ENCODE results near the gene DBNDD2.

The DBNDD2 gene, protein sequence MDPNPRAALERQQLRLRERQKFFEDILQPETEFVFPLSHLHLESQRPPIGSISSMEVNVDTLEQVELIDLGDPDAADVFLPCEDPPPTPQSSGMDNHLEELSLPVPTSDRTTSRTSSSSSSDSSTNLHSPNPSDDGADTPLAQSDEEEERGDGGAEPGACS

DNA sequence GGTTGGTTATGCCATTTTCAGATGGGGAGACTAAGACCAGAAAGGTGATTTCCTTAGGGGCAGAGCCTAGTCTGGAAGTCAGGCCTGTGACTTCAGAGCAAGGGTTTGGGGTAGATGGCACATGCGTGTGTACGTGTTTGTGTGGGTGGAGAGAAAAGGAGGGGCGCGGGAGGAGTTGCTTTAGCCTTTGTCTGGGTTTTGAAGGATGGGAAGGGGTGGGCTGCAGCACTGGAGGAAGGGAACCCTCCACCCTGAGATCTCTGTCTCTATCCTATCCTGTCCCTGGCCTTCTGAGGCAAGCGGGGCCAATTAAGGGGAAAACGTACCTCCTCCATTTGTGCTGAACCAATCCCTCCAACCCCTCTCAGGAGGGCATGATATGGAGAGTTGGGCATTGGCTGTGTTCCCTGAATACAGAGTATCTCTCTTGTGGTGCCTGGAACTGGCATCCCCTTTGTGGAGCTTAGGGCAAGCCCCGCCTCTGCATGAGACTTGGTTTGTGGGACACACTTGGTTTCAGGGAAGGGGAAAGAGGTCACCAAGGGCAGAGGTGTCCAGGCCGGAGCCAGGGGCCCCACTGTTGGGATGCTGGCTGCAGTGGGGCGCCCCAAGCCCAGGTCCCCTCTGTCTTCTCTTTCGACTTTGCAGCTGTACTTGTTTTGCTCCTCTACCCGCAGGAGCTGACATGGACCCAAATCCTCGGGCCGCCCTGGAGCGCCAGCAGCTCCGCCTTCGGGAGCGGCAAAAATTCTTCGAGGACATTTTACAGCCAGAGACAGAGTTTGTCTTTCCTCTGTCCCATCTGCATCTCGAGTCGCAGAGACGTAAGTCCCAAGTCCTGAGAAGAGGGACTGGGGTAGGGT, at the start of gene DBNDD2:
DBNDD2 (plus strand) TSS at position 507 of the 863 bp plus-strand sequence; CDS start at position 686, 179 bp downstream.
- DNase-seq (ENCODE audit: low read depth in 2 of 2), result no peak

DNA sequence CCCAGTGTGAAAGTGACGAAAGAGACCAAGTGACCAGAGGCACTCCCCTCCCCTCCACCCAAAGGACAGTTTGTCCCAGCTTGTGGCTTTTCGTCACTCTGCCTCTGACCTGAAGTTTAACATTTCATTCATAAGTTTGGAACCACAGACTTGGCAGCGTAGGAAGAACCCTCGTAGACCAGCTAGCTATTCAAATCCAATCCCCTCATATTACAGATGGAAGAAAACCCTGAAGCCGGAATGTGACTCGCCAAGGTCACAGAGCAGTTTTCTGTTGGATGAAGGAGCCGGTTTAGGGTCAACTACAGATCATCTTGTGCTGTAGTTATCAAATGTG, 49.1 kb upstream of the DBNDD2 start:
- DNase-seq (ENCODE audit: low read depth in 2 of 2), result no peak

DNA sequence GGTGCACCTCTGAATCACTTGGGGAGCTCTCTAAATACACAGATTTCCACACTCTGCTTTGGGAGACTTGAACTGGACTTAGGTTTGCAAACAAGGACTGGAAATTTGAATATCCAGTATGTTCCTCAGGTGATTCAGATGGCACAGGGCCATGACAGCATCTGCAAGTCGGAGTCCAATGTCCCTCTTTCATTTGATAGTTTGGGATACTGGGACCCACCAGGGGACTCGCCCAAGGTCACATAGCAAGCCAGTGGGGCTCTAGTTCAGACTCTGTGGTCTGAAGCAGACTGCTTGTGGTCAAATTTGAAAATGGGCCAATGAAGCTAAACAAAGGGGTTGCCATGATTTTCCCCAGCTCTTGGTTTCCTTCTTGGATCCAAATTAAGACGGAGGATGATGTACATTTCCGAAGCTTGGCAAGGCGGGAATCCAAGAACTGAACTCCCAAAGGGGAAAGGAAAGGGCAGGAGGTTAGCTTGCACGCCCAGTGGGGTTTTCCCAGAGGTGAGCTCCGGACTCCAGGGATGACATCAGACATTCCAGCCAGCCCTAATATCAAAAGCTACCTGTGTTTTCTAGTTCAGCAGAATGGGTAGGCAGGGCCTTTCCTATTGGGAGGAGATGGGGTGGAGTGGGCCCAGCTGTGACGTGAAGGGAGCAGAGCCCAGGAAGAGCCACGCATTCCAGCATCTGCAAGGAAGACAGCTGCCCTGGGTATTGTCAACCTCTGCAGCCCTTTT, 48.5 kb upstream of the DBNDD2 start:
- no peak for DNase-seq (ENCODE audit: low read depth in 2 of 2)

DNA sequence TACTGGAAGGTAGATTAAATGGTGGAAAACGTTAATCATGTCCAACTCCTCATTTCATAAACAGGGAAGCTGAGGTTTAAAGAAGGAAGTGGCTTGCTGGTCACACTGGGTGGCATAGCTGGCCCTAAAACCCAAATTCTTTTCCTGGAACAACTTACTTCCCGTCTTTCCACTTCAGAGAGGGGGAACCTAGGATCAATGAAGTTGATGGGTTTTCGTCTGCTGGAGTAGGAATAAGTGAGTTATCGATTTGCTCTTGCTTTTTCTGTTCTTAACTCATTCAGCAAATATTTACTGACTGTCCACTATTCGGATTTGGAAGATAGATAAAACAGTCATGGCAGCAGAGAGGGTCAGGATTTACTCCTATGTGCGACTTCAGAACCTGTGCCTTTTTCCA, 46.3 kb upstream of the DBNDD2 start:
- DNase-seq (ENCODE audit: low read depth in 2 of 2), result no peak

DNA sequence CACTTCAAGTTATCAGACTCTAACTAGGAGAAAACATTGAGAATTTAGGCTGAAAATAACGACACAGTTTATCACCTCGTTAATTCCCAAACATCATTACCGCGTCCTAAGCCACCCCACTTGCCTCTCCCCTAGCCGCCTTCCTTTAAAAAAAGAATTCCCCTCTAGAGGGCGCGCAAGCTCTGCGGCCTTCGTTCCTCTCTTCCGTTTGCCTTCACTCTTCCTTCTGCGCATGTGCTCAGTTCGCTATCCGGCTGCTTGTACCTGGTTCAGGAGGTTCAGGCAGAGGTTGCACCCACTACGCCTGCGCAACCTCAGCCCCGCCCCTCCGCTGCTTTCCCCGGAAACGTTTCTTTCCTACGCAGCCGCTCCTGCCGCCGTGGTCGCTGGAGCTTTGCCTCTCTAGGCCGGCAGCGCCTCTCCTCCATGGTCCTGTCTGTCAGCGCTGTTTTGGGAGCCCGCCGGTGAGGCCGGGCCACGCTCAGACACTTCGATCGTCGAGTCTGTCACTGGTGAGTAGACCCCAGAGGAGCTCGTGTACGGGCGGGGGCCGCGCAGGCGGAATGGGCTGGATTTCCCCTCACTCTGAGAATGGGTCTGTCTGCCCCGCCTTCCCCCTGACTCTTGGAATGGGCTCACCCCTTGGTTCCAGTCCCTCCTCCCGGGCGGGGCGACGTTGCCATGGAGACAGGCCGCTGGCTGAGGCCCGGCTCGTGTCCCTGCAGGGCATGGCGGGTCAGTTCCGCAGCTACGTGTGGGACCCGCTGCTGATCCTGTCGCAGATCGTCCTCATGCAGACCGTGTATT, 45.1 kb upstream of the DBNDD2 start, which contains the start of gene SYS1:
SYS1 (plus strand) TSS at position 353 of the 807 bp plus-strand sequence; CDS start at position 729, 376 bp downstream.
- peak; percentile 96 to 97 for DNase-seq (ENCODE audit: low read depth in 2 of 2)

DNA sequence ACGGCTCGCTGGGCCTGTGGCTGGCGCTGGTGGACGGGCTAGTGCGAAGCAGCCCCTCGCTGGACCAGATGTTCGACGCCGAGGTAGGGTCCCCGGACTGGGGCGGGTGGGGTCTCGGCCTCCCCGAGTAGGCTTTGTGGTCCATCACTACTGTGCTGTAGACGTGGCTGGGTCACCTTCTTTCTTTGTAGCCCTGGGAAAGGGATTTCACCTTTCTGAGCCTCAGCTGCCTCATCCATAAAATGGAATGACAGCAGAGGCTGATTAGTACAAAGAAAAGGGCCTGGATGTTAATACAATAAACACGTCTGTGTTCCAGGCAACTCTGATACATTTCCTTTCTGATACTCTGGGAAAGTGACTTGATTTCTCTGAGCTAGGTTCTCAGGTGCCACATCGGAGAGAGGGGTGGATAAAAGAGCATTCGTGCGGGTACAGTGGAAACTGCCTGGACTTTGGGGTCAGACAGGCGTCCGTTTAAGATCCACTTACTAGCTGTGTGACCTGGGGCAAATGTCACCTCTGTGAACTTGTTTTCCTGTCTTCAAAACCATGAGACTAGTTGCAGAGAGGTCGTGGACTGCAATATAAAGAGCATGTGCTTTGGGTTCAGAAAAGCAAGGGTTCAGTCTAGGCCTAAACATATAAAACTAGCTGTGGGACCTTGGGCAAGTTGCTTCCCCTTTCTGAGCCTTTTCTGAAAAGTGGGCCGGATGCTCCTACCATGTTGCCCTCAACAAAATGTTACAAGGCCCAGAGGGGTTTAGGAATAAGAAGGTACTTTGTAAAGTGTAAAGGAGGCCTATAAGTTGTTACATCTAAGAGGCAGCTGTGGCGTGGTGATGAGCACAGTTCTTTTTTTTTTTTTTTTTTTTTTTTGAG, 44.2 kb upstream of the DBNDD2 start:
- DNase-seq (ENCODE audit: low read depth in 2 of 2), result no peak

DNA sequence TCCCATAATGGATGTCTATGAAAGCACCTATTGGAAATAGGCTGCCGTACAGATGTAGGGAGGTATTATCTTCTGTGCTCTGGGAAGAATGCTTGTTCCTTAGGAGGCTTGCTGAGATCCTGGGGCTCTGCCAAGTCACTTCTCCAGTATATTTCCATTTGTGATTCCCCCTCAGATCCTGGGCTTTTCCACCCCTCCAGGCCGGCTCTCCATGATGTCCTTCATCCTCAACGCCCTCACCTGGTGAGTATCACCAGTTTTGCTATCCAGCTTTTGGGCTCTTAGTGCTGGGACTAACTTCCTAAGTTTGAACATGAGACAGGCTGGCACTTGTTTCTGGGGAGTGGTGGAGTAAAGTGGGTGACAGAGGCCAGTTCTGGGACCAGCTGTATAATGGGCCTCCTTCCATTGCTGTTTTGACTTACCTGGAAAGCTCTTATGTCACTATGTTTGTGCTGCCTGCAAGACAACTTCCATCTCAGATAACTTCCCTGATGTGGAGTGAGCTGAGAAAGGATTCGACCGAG, 42.6 kb upstream of the DBNDD2 start:
- DNase-seq (ENCODE audit: low read depth in 2 of 2), result no peak

DNA sequence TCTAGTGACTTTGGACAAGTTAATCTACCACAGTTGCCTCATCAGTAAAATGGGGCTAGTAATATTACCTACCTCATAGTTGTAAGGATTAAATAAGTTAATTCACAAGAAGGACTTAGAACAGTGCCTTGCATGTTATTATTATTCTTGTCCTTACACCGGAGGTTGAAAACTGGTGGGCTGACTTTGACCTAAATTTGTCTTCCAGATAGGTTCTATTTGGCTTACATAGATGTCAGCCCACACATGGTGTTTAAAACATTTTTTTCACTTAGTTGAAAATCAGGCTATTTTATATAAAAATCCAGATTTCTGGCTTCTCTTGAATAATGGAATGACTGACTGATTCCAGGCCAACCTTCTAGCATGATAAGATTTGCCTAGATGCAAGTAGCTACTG, 41.9 kb upstream of the DBNDD2 start:
- DNase-seq (ENCODE audit: low read depth in 2 of 2), result no peak

DNA sequence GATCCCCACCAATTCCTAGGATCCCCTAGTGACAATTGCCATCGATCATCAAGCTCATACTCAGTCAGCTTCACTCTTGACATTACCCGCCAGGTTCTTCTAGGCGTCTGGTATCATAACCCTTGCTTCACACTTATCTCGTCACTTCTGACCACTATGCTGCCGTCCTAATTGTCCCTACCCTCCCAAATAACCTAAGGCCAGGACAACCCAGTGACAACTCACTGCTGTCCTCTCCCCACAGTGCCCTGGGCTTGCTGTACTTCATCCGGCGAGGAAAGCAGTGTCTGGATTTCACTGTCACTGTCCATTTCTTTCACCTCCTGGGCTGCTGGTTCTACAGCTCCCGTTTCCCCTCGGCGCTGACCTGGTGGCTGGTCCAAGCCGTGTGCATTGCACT, 41.5 kb upstream of the DBNDD2 start:
- no peak for DNase-seq (ENCODE audit: low read depth in 2 of 2)

DNA sequence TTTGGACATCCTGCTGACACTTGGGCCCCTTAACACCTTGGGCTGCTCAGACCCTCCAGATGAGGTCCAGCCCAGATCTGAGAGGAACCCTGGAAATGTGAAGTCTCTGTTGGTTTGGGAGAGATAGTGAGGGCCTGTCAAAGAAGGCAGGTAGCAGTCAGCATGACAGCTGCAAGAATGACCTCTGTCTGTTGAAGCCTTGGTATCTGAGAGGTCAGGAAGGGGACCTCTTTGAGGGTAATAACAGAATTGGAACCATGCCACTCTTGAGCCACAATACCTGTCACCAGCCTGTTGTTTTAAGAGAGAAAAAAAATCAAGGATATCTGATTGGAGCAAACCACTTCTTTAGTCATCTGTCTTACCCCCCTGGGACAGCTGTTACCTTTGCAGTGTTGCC, 41.0 kb upstream of the DBNDD2 start:
- no peak for DNase-seq (ENCODE audit: low read depth in 2 of 2)

DNA sequence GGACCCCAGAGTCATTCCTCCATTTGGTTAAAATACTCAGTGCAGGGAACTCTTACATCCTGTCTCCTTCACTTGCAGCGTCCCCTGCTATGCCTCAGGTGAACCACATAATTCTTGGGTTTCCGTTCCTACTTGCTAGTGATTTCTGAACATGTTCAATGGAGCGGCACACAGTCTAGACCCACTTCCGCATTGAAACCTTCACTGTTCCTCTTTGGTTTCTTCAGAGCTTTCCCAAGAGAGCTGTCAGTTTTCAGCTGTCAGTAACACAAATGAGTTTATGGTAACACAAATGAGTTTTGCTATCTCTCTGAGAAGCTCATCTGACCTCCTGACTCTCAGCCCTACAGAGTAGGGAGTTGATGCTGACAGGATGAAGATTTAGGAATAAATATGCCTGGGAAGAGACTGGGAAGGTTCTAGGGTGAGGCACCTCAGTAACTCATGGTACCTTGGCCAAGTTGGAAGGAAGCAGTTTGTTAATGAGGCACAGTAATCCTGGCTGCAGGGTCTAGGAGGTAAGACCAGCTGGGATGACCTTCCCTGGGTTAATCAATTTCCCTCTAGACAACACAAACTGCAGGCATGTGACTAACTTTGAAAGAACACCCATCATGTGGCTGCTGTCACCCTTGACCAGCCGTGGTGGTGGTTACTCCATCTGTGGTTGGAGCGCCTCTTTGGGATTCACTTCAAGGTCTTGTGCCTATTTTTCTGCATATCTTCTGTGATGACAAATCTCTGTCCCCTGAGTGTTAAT, 39.7 kb upstream of the DBNDD2 start:
- no peak for DNase-seq (ENCODE audit: low read depth in 2 of 2)

DNA sequence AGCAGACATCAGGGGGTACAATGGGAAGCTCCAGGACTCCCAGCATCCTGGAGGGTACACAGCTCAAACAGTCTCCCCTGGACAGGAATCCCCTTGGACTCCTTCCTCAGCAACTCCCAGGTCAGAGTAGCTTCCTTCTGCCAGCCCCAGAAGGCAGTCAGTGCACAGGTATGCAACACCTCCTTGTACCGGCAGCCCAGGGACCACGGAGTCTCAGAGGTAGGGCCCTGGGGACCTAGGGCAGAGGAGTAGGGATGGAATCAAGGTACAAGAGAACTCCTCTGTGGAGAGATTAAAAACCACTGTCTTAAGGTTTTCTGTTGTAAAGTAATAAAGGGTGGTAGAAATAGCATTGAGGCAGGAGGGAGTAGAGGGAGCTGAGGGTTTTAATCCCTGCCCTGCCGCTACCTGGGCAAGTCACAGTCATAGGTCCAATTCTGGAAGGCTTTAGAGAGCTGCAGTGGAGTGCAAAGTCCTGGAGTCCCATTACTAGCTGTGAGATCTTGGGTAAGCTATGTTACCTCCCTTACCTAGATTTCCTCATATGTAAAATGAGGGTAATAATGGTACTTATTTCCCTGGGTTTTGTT, 37.4 kb upstream of the DBNDD2 start:
- no peak for DNase-seq (ENCODE audit: low read depth in 2 of 2)

DNA sequence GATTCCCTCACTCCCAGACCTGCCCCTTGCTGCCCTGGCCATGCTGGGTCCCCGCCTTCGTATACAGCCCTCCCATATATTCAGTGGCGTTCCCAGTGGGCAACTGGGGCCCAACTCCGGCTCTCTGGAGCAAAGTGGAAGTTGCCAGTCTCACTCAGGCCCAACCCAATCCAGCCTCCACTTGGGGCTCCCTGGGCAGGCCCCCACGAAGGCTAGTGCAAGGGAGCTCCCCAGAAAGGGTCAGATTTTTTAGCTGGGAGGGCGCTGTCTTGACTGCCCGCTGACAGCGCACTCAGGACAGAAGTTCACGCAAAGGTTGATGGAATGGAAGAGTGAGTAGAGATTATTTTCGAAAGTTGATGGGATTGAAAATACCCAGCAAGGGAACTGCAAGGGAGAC, 35.8 kb upstream of the DBNDD2 start:
- no peak for DNase-seq (ENCODE audit: low read depth in 2 of 2)

DNA sequence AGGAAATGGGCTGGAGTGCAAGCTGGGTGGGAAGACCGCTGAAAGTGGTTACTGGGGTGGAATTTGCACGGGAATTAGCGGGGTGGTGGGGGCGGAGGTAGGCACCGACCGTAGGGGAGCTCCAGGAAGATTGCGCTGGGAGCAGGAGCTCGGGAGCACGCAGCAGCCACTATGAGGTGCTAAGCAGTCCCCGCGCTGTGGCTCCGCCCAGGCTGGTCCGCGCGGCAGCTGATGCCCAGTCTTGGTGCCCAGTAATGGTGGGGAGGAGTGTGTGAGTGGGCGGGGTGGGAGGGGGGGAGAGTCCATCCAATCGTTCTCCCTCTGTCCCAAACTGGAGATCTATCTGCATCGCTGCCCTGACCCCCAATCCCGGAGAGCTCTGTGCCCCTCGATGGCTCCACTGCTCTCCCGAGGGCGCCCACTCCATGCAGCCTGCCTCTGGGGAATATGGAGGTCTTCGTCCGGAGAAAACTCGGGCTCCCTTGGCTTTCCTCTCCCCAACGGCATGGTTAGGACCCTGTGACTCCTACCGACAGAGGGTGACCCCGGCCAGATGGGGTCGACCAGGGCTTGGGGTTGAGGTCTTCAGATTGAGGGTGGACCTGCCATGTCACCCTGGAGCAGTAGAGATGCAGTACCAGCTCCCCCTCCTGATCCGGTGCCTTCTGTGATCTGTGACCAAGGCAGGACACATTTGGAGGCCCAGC, 35.3 kb upstream of the DBNDD2 start:
- no peak for DNase-seq (ENCODE audit: low read depth in 2 of 2)

DNA sequence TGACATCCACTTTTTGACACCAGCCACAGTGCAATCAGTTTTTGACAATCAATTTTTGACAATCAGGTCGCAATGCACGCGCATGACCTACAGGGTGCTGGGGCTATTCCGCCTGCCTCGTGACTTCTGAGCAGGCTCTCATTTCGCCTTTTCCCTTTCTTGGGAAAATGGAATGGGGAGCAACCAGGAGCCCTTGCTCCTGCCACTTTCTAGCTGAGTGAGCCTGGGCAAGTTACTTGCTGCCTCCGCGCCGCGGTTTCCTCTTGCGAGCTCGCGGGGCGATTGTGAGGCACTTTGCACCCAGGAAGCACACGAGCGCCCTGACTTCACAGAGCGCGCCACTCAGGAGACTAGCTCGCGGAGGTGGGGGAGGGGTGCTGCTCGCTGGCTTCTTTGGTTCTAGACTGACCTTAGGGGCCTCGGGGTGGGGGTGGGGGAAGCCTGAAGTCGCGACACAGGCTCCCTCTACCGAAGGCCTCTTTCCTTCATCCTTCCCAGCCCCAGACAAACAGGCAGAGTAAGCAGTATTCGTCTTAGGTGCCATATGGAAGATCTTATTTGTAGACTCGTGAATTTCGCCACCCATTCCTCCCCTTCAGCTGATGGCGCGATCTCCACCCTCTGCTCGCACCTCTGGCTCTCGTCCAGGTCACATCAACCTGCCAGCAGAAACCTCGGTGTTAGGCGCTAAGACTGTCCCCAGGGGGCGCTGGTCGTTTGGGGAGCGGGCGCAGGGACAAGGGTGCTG, 34.6 kb upstream of the DBNDD2 start:
- DNase-seq (ENCODE audit: low read depth in 2 of 2), result peak; percentile 41 to 47

DNA sequence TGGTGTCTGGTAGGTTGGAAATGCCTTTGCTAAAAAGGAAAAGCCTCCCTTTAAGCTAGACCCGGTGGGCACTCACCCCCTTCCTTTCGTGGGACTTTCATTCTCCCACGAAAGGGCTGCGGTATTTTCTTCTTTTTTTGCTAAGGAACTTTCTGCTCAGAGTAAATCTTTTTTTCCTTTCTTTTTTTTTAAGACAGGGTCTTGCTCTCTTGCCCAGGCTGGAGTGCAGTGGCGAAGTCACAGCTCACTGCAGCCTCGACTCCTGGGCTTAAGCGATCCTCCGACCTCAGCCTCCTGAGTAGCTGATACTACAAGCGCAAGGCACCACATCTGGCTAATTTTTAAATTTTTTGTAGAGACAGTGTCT, 34.0 kb upstream of the DBNDD2 start:
- no peak for DNase-seq (ENCODE audit: low read depth in 2 of 2)

DNA sequence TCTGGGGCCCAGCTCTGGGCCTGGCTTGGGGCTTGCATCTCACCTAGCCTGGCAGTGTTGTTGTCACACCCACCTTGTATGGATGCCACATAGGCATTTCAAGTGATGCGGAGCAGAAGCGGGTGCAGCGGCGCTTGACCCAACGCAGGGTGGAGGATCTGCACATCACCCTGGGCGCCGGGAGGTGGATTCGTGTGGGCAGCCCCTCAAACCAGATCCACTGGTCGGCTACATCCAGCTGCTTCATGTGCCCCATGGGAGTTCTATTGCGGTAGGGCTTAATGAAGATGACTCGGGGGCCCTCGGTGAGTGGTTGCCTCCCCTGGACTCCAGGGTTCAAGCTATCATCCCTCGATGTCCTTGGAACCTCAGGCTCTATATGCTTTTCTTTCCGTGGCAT, 33.1 kb upstream of the DBNDD2 start:
- DNase-seq (ENCODE audit: low read depth in 2 of 2), result no peak

DNA sequence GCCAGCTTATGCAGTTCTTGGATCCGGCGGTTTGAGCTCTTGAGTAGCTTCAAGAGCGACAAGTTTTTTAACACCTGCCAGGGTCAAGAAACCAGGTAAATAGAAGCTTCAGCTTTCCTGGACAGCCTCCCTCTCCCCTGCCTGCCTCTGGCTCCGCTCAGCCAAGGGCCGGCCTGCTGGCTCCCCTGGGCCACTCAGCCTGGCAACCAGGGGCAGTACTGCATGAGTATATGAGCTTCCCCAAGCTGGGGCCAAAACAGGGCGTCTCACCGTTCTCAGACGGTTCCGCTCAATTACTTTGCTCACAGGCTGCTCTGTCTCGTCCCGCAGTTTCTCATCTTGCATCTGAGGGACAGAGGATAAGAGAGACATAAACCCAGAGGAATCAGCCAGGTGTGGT, 30.8 kb upstream of the DBNDD2 start:
- DNase-seq (ENCODE audit: low read depth in 2 of 2), result no peak

All from fibroblast of skin of left quadriceps (primary cell).